Measurements from ENCODE around the gene ORC4.
A peak's percentile ranks its signal among the peaks of the same experiment; 100 is the strongest.
"Not testable (repeated sequence)": the region's sequence is repeated elsewhere in the genome, so short reads cannot be mapped to it uniquely, and the experiment has no call there.

Gene ORC4

GRCh38 chr2:148013876-148014275 lies 6.7 kb downstream of the ORC4 start:
- no peak for ATAC-seq

DNA sequence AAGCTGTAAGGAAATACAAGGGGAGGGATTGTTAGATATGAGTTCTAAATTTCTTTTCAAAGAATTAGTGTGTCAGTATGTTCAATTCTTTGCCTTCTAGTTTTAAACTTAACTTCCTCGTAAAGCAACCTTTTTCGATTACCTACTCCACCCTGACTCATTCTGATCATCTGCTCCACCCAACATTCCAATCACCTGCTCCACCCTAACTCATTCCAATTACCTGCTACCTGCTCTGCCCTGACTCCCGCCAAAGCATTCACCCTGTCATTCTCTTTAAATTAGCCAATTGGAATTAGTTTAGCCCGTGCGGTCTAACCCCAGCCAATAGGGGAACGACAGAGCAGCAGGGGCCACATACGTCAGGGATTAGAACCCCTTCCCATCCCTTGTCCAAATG lies 12.1 kb downstream of the ORC4 start:
- ATAC-seq = not testable (repeated sequence)

DNA sequence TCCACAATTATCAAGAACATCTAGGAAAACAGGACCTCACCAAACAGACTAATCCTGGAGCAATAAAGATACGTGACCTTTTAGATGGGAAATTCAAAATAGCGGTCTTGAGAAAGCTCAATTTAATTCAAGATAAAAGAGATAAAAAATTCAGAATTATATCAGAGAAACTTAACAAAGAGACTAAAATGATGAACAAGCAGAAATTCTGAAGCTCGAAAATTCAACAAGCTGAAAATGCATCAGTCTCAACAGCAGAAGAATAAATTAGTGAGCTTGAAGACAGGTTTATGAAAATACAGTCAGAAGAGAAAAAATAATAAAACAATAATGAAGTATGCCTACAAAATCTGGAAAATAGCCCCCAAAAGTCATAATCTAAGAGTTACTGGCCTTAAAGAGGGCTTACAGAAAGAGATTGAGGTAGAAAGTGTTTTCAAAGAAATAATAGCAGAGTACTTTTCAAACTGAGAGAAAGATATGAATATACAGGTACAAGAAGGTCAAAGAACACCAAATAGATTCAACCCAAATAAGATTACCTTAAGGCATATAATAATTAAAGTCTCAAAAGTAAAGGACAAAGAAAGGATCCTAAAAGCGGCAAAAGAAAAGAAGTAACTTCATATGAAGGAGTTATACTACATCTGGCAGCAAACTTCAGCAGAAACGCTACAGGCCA lies 13.2 kb downstream of the ORC4 start:
- no peak for ATAC-seq

- ATAC-seq = no peak
Measured at GRCh38 chr2:148006249-148007007, 14.1 kb downstream of the ORC4 start.

GRCh38 chr2:148002420-148002819 lies 18.1 kb downstream of the ORC4 start:
- not testable (repeated sequence) for ATAC-seq

DNA sequence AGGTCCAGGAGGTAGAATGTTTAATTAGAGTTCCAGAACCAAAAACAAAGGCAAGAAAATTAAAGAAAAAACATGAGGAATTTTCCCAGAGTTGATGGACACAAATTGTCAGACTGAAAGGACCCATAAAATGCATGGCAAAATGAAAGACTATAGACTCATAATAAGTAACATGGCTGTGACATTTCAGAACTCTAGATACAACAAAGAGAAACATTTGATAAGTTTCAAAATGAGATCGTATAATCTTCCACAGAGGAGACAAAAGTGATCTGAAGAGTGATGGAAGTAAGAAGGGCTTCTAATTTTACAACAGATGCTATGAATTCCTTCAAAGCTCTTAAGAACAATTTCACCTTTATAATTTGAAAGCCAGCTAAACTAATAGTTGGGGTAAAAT lies 20.4 kb downstream of the ORC4 start:
- no peak for ATAC-seq

GRCh38 chr2:147999126-147999525 lies 21.4 kb downstream of the ORC4 start:
- ATAC-seq = no peak

DNA sequence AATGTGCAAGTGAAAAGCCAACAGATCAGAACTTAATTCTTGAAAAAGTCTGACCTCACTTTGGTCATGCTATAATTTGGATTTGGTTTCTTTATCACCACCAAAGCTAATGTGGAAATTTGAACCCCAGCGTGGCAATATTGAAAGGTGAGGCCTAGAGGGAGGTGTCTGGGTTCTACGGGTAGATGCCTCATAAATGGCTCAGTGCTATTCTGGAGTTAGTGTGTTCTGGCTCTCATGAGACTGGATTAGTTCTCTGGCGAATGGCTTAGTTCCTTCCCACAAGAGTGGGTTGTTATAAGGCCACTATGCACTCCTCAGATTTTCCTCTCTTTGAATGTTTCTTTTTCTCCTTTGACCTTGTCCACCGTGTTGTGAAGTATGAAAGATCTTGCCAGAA lies 22.3 kb downstream of the ORC4 start:
- ATAC-seq = no peak

DNA sequence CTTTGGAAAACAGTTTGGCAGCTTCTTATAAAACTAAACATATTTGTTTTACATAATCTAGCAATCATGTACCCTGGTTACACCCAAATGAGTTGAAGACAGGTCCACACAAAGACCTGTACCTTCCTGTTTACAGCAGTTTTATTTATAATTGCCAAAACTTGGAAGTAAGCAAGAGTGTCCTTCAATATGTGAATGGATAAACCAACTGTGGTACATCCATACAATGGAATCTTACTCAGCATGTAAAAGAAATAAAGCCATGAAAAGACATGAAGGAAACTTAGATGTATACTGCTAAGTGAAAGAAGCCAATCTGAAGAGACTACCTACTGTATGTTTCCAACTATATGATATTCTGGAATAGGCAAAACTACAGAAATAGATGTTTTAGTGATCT lies 23.7 kb downstream of the ORC4 start:
- no peak for ATAC-seq

DNA sequence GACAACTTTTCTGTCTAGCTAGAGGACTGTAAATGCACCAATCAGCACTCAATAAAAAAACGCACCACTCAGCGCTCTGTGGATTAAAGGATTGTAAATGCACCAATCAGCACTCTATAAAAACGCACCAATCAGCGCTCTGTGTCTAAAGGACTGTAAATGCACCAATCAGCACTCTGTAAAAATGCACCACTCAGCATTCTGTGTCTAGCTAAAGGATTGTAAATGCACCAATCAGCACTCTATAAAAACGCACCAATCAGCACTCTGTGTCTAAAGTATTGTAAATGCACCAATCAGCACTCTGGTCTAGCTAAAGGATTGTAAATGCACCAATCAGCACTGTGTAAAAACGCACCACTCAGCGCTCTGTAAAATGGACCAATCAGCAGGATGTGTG lies 25.6 kb downstream of the ORC4 start:
- not testable (repeated sequence) for ATAC-seq

DNA sequence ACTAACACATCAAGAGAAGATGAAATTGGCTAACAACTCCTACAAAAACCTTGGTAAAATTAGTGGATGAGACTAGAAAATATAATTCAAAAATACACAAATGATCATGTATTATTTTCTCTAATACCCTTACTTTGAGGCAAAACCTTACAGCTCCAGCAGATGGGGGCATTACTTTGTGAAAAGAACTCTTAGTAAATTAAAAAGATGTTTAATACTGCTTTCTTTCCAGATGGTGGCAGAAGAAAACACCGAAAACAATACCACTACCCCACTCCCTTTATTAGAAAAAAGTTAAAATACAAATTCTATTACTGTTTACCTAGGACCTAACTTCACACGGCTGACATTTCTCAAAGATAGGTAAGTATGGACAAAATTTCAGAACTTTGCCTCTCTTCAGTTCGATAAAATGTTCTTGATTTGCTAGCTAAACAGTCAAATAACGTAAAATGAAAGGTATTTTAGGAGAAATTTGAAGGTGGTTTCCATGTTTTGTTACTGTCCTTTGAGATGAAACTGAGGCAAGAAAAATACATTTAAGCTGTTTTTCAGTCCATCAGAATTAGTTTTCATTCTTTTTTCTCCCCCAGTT lies 30.6 kb downstream of the ORC4 start:
- peak; percentile 38 to 43 for ATAC-seq

GRCh38 chr2:147989102-147989501 lies 31.4 kb downstream of the ORC4 start:
- no peak for ATAC-seq

DNA sequence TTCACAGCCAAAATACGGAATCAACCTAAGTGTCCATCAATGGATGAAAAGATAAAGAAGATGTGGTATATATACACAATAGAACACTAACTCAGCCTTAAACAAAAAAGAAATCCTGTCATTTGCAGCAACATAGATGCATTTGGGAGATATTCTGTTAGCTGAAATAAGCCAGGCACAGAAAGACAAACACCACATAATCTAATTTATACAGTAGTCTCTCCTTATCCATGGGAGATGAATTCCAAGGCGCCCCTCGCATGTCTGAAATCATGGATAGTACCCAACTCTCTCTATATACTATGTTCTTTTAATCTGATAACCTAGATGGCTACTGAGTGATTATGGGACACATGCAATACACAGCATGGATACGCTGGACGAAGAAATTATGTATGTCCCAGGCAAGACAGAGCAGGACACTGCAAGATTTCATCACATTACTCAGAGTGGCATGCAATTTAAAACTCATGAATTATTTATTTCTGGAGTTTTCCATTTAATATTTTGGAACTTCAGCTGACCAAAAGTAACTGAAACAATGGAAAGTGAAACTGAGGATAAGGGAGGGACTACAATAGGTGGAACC lies 39.5 kb downstream of the ORC4 start:
- no peak for ATAC-seq

- no peak for ATAC-seq
Measured at GRCh38 chr2:147977679-147978078, 42.9 kb downstream of the ORC4 start.

- ATAC-seq = no peak
Measured at GRCh38 chr2:147976102-147976501, 44.4 kb downstream of the ORC4 start.

DNA sequence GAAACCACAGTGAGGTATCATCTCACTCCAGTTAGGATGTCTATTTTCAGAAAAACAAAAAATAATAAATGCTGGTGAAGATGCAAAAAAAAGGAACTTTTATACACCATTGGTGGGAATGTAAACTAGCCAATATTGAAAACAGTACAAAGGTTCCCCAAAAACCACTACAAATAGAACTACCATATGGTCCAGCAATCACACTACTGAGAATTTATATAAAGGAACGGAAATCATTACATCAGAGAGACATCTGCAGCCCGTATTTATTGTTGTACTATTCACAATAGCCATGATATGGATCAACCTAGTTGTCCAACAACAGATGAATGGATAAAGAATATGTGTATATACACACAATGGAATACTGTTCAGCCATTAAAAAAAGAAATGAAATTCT lies 52.0 kb downstream of the ORC4 start:
- no peak for ATAC-seq

DNA sequence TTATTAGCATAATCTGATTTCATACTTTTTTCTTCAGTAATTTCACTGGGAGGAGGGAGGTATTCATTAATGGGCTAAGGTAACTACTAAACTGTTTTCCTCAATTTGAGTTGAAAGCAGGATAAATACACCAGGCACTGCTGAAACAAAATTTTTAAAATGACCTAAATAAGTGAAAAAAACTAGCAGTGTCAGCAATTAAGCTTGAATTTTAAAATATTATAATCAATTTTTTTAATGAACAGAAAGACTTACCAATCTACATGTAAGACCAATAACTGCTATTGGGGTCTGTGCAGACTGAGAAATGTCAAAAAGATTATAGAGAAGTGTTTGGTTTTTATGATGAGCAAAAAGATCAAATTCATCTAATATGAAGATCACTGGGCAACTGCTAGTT lies 68.4 kb downstream of the ORC4 start:
- no peak for ATAC-seq

DNA sequence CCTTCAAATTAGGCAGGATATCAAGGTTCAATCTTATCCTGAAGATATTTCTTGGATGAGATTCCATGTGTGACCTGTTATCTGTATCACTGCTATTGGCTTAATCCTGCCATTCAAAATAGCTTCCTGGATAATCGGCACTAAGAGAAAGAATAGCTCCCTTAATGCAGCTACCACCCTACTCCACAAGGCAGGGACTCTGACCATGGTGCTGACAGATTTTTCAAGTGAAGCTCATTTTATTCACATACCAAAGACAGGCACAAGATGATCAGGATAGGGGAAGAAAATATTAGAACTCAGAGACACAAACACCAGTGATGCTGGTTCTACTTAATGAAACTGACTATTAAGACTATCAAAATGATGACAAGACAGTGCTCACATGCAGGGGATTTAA lies 74.9 kb downstream of the ORC4 start:
- no peak for ATAC-seq

DNA sequence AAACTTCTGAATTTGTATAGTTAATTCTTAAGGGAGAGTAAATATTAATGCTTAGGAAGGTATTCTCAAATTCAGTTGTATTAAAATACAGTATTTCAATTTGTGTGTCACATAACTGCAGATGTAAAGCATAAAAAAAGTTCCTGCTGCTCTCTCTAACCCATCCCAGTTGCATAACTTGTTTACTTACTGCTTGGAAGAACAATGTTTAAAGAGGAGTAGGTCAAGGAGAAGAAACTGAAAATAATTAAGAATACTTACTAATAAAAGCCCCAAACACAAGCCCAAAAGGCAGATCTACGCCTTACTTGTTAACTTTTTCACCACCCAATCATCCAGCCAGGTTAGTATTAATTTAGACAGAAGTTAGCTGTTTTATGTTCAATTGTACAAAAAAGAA lies 81.2 kb downstream of the ORC4 start:
- ATAC-seq = no peak

GRCh38 chr2:147937744-147938349 lies 82.7 kb downstream of the ORC4 start:
- ATAC-seq = no peak

DNA sequence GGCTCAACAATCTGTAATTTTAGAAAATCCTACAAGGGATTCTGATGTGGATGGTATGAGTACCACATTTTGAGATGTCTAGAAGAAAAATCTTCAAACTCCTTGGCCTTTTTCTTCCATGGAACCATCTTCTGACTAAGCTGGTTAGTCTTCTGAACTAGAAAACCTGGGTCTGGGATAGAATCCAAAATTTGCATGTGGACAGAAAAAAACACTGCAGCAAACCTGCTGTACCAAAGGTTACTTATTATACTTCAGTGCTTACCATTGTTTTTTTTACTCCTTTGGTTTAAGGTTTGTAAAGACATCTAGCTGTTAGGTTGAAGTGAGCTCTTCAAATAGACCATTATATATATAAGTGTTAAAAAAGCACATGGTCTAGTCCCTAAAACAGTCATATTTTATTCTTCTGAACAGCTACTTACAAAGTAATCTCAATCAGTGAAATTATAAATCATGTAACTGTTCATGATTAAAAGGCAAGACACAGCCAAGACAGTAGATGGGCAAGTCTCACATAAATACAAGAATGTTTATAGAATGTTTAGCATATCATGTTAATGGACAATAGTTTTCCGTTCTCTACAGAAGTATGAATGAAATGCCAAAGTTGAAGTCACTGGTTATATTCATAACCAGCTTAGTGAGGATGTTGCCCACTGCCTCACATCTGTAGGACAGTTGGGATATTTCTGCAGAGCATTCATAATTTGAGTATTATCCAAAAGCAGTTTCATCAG lies 85.5 kb downstream of the ORC4 start:
- no peak for ATAC-seq

DNA sequence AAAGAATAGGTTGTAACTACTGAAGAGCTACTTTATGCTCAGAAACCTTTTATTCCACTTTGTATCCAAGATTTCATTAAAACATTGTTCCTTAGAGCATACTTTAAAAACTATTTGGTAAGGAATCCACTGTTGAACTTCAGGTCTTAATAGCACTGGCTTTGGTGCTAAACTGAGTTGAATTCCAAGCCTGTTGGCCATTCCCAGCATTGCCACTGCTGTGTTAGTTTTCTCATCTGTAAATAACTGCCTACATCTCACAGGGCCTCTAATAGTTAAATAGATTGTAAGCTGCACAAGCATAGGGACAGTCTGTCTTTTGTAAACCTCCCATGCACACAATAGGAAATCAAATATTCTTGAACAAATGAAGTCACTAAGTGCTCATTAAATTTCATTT lies 86.6 kb downstream of the ORC4 start:
- no peak for ATAC-seq
